Measurements from ENCODE around the gene AFAP1L2. TPM values are rescaled to one million over a fixed set of nuclear protein-coding genes. Genes with fewer than 3 reads are reported as not detected.

The AFAP1L2 gene
- total RNA-seq, 1 donor from 2014 or later: 3.6 TPM

DNA sequence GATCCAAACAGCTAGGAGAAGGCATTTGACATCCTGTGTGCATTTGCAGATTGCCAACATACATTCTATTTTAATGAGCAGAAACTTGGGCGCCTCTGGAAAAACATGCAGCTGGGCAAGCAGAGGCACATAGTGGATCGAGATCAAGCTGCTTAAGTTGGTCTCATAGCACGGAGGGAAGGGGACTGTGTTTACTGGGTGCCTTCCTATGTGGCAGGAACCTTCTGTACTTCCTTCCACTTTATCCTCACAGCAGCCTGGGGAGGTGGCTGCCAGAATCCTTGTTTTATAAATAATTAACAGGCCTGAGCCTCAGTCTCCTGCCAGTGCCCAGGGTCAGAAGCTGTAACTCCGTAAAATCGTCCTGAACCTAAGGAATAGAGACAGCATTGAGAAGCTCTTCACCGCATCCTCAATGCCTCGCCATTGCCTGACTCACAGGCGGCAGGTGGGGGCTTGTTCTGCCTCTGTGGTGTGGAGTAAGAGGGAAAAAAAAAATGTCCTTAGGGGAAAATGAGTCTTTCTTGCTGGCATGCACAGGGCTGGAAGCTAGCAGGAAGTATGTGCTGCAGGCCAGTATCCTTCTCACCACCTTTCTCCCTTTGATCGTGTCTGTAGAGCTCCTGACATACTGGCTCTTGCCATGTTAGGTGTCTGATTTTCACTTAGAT is 159.0 kb downstream of the AFAP1L2 start:
- no peak overlapping the region for H3K27ac Mint-ChIP-seq
- H3K9me3 Mint-ChIP-seq: no peaks in the 10 kb centered on the region
- no peaks in the 10 kb centered on the region for H3K36me3 Mint-ChIP-seq (ENCODE audit: low read depth)
- no peaks in the 10 kb centered on the region for H3K4me1 Mint-ChIP-seq
- no peak overlapping the region for H3K4me3 Mint-ChIP-seq
- intact Hi-C loops (cut with micrococcal nuclease): no loop called here
- DNase-seq: no peak
- peaks cover 37% of the 10 kb centered on the region for H3K27me3 Mint-ChIP-seq

Other genes starting within 250 kb of the AFAP1L2 start
- gene CCDC186, start 230.3 kb downstream of the AFAP1L2 start, total RNA-seq: 9.0 and 9.4 TPM in 2 replicates
- gene TDRD1, start 225.1 kb downstream of the AFAP1L2 start, total RNA-seq: 0.16 and 0.21 TPM in 2 replicates
- not detected in 2 replicates for gene VWA2, start 165.2 kb downstream of the AFAP1L2 start, total RNA-seq